OCI-LY1 (cell line): ENCODE results near the gene MBTD1.

Experiments used
- H2AFZ ChIP-seq: fragments of 200-600 bp; sonication (generic), shearing (Covaris generic); 2 replicates; pipeline ENCODE4 v1.6.0; 2014; ENCODE audit warnings: antibody characterized with exemption, mild to moderate bottlenecking, low read length
- H3F3A ChIP-seq: fragments of 200-600 bp; sonication (generic), shearing (Covaris generic); 2 replicates; pipeline ENCODE4 v1.6.0; 2014; ENCODE audit warnings: mild to moderate bottlenecking, antibody characterized with exemption, low read length, moderate library complexity; ENCODE audit not compliant: insufficient read depth
- H3K27ac ChIP-seq: fragments of 200-600 bp; sonication (generic); 2 replicates; pipeline ENCODE4 v1.5.1; 2014; ENCODE audit warnings: low read length, mixed run types, mild to moderate bottlenecking, low read depth; ENCODE audit not compliant: poor library complexity, severe bottlenecking
- H3K27me3 ChIP-seq: fragments of 200-600 bp; sonication (generic); 2 replicates; pipeline ENCODE4 v1.6.0; 2014; ENCODE audit warnings: antibody characterized with exemption, mild to moderate bottlenecking, low read length, moderate library complexity; ENCODE audit not compliant: insufficient read depth
- H3K36me3 ChIP-seq: fragments of 200-600 bp; sonication (generic); 2 replicates; pipeline ENCODE4 v1.6.1; 2014; ENCODE audit warnings: mild to moderate bottlenecking, antibody characterized with exemption, low read length, moderate library complexity, mixed read lengths; ENCODE audit not compliant: insufficient read depth
- H3K4me1 ChIP-seq: fragments of 200-600 bp; sonication (generic); 2 replicates; pipeline ENCODE4 v1.5.1; 2014; ENCODE audit warnings: mild to moderate bottlenecking, low read length, moderate library complexity; ENCODE audit not compliant: insufficient read depth, severe bottlenecking
- H3K4me2 ChIP-seq: fragments of 200-600 bp; sonication (generic), shearing (Covaris generic); 2 replicates; pipeline ENCODE4 v1.6.1; 2014; ENCODE audit warnings: low read length
- H3K4me3 ChIP-seq: fragments of 200-600 bp; sonication (generic); 2 replicates; pipeline ENCODE4 v1.5.1; 2014; ENCODE audit warnings: low read length, low read depth, mild to moderate bottlenecking, mixed read lengths; ENCODE audit not compliant: poor library complexity, severe bottlenecking
- H3K79me2 ChIP-seq: fragments of 200-600 bp; shearing (Covaris generic); 2 replicates; pipeline ENCODE4 v1.6.1; 2016; ENCODE audit warnings: mixed run types, low read length, mixed read lengths; ENCODE audit not compliant: insufficient read depth
- H3K9ac ChIP-seq: fragments of 200-600 bp; sonication (generic), shearing (Covaris generic); 2 replicates; pipeline ENCODE4 v1.6.1; 2014; ENCODE audit warnings: mild to moderate bottlenecking, low read length, mixed read lengths
- H3K9me2 ChIP-seq: fragments of 200-600 bp; sonication (generic), shearing (Covaris generic); 2 replicates; pipeline ENCODE4 v1.6.1; 2014; ENCODE audit warnings: low read depth, mild to moderate bottlenecking, low read length, mixed read lengths
- H3K9me3 ChIP-seq: fragments of 200-600 bp; shearing (Covaris generic); 2 replicates; pipeline ENCODE4 v1.6.1; 2014; ENCODE audit warnings: low read length, mixed read lengths
- H4K20me1 ChIP-seq: fragments of 200-600 bp; sonication (generic), shearing (Covaris generic); 2 replicates; pipeline ENCODE4 v1.6.0; 2016; ENCODE audit warnings: mild to moderate bottlenecking, low read length; ENCODE audit not compliant: insufficient read depth
- CTCF ChIP-seq: fragments of 200-600 bp; sonication (generic), shearing (Covaris generic); IDR thresholded peaks from 2 replicates; pipeline ENCODE4 v1.5.1; 2017; ENCODE audit warnings: mild to moderate bottlenecking, antibody characterized with exemption, low read length, moderate library complexity, mixed read lengths
- EZH2 ChIP-seq: fragments of 200-600 bp; sonication (generic), shearing (Covaris generic); IDR thresholded peaks from 2 replicates; pipeline ENCODE4 v1.8.0; 2017; ENCODE audit warnings: borderline replicate concordance, mixed run types, mild to moderate bottlenecking, antibody characterized with exemption, low read length, moderate library complexity, mixed read lengths

The MBTD1 gene

DNA sequence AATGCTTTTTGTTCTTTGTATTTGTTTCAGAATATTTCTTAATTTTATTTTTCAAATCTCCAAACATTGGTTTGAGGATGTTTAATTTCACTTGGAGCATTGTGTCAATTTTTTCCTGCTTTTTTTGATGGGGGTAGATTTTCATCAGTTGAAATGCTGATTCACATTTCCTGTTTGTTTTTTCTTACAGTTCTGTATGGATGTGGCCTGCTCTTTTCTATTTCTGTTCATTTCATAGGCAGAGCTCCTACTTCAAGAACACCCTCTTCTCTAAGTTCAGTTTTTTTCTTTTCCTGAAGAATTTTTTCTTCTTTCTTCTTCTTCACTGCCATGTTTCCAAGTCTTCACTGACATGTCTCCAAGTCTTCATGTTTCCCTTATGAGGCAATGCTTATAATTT is 8.8 kb downstream of the MBTD1 start:
- no peaks in the 10 kb centered on the region for H3F3A ChIP-seq

DNA sequence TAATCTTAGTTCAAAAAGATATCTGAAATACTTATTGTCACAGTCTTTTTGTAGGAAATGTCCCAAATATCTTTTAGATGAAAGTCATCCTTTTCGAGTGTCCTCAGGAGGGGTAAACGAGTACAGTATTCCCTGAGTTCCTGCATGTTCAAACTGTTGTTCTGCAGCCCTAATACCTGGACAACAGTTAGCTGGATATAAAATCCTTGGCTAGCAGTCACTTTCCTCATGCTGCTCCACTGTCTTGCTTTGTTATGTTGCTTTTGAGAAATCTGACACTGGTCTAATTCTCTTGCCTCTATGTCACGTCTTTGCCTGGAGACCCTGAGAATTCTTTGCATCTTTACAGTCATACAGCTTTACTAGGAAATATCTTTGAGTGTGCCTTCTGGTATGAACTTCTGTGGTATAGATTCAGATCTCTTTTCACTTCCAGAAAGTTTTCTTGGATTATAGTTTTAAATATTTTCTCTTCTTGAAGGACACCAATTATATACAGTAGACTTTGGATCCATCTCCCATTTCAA is 9.5 kb downstream of the MBTD1 start:
- no peak overlapping the region for H2AFZ ChIP-seq
- no peaks in the 10 kb centered on the region for H3K27me3 ChIP-seq
- H3K9me3 ChIP-seq, result peaks cover 6% of the 10 kb centered on the region
- H3K79me2 ChIP-seq, result peaks cover 14% of the 10 kb centered on the region
- H3K9me2 ChIP-seq, result no peaks in the 10 kb centered on the region
- 0 out of 2 replicates have a peak, but pooled peaks cover 2% of the 10 kb centered on the region for H3F3A ChIP-seq
- no peak overlapping the region for H3K4me3 ChIP-seq
- H3K36me3 ChIP-seq, result peaks cover 65% of the 10 kb centered on the region
- no peak overlapping the region for H3K27ac ChIP-seq
- TF ChIP-seq CTCF (no peak), EZH2 (no peak)
- no peaks in the 10 kb centered on the region for H3K4me1 ChIP-seq
- no peaks in the 10 kb centered on the region for H4K20me1 ChIP-seq
- no peak overlapping the region for H3K4me2 ChIP-seq
- no peak overlapping the region for H3K9ac ChIP-seq

More for the DNA sequence above, 8.8 kb downstream of the MBTD1 start:
- TF ChIP-seq CTCF, result no peak
- TF ChIP-seq EZH2, result no peak
- Histone ChIP-seq H3K9ac (no peak overlapping the region), H3K4me2 (no peak overlapping the region), H3K36me3 (peaks cover 71% of the 10 kb centered on the region), H4K20me1 (no peaks in the 10 kb centered on the region), H3K4me3 (no peak overlapping the region), H3K79me2 (peaks cover 20% of the 10 kb centered on the region), H2AFZ (no peak overlapping the region), H3K4me1 (no peaks in the 10 kb centered on the region), H3K9me3 (peaks cover 6% of the 10 kb centered on the region), H3K27ac (no peak overlapping the region), H3K27me3 (no peaks in the 10 kb centered on the region), H3K9me2 (no peaks in the 10 kb centered on the region)

- H3K9me2 ChIP-seq, result no peaks in the 10 kb centered on the region
- H3F3A ChIP-seq, result peaks cover 4% of the 10 kb centered on the region; the same call in 1 of the 2 replicates
- H3K79me2 ChIP-seq, result no peaks in the 10 kb centered on the region
- H3K9ac ChIP-seq, result no peak overlapping the region
- no peak overlapping the region for H3K4me3 ChIP-seq
- no peaks in the 10 kb centered on the region for H3K4me1 ChIP-seq
- H3K27me3 ChIP-seq, result no peaks in the 10 kb centered on the region
- no peak overlapping the region for H3K27ac ChIP-seq
- peaks cover 20% of the 10 kb centered on the region; the same call in 1 of the 2 replicates for H3K36me3 ChIP-seq
- no peaks in the 10 kb centered on the region for H4K20me1 ChIP-seq
- no peaks in the 10 kb centered on the region; the same call in 1 of the 2 replicates for H3K9me3 ChIP-seq
- H2AFZ ChIP-seq, result no peak overlapping the region
- no peak for TF ChIP-seq CTCF
- no peak for TF ChIP-seq EZH2
- H3K4me2 ChIP-seq, result no peak overlapping the region
Measured at GRCh38 chr17:51245535-51245934, 14.3 kb downstream of the MBTD1 start.
